ENCODE data around the gene PCSK7. TPM values are rescaled to one million over a fixed set of nuclear protein-coding genes. Genes with fewer than 3 reads are reported as not detected.

Gene PCSK7
- total and polyA plus RNA-seq, 10 of the 15 experiments (the other 5 are each of a cell fraction or from before 2014, with no cell fraction given): 5.5 to 81.5 (median 51.6) TPM

DNA sequence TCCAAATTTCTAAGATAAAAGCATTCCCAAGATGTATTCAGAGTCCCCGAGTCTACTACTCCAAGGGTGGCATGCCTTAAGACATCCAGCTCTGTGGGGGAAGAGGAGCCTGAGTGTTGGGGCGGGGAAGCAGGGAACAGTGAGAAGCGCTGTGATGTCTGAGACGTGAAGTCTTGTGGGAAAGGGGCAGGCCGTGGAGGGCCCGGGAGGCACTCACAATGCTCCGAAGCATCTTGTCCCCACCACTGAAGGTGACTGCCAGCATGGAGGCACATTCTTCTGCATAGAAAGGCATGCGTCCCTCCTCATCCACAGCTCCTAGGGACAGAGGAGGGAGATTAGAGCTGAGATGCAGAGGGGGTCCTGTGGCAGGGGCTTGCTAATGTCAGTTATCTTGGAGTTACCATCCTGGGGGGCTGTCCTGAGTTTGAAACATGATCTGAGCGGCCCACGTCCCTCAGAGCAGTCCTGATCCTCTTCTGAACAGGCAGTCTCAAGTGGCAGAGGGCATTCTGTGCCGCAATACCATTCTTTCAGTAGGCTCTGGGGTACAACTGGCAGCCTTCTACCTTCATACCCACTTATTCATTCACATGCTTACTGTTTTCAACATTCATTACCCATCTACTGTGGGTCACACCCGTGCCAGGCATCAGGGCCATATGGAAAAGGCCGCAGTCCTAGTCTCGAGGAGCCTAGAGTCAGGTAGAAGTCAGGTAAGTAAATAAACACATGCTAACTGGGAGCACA lies 8.7 kb downstream of the PCSK7 start:
- Histone ChIP-seq H3K79me2 (ENCODE audit: control insufficient read depth, insufficient read depth, low read length) (no peaks in the 10 kb centered on the region), H3K4me2 (ENCODE audit: control insufficient read depth, insufficient read depth) (no peak overlapping the region), H3K9me3 (replicated peaks; ENCODE audit: control insufficient read depth, insufficient read depth, low read length) (no peaks in the 10 kb centered on the region), H4K20me1 (ENCODE audit: control insufficient read depth, insufficient read depth) (no peaks in the 10 kb centered on the region; the same call in 1 of the 2 replicates), H3K9ac (ENCODE audit: control insufficient read depth, insufficient read depth, low read length) (no peak overlapping the region), H3K4me1 (ENCODE audit: control insufficient read depth, insufficient read depth, low read length) (no peaks in the 10 kb centered on the region), H2AFZ (ENCODE audit: control insufficient read depth, low read depth, low read length) (no peak overlapping the region), H3K27ac (ENCODE audit: control insufficient read depth, insufficient read depth) (no peak overlapping the region), H3K4me3 (no peak overlapping the region), H3K36me3 (ENCODE audit: control insufficient read depth in 2 of 2, insufficient read depth in 2 of 2, low read length in 1 of 2) (peaks cover 42 to 44% of the 10 kb centered on the region in 2 experiments; a peak in 3 of 4 replicates), H3K27me3 (replicated peaks in 1 of 2; ENCODE audit: control insufficient read depth in 2 of 2, insufficient read depth in 2 of 2, low read length in 1 of 2) (no peaks in the 10 kb centered on the region)
- BruUV-seq (replicated peaks): no TSS peak
- ChIA-PET SMC1A (ENCODE audit: uncharacterized antibody, unreplicated experiment) (interaction anchor here (0.7 to 12.2 kb wide), 2 partner anchors 40 to 42 kb away, joined by 3 to 187 read pairs; partner anchors contain the start of gene SIDT2), RAD21 (ENCODE audit: unreplicated experiment) (no interaction called here), POLR2A (no interaction called here), CTCF (interaction anchor here (4.4 to 17.3 kb wide), 2 partner anchors 42 to 118 kb away, joined by 26 to 422 read pairs; partner anchors contain the start of gene SIDT2)
- DNase-seq (ENCODE audit: low read depth, low spot score) (no peak), FAIRE-seq (no peak), ATAC-seq (no peak)
- WGBS (ENCODE audit: insufficient coverage, insufficient replicate concordance, low lambda C conversion rate, missing lambda C conversion rate): 95% methylated on average over 14 of the region's 14 CpGs
- TF ChIP-seq, protein P1, sequence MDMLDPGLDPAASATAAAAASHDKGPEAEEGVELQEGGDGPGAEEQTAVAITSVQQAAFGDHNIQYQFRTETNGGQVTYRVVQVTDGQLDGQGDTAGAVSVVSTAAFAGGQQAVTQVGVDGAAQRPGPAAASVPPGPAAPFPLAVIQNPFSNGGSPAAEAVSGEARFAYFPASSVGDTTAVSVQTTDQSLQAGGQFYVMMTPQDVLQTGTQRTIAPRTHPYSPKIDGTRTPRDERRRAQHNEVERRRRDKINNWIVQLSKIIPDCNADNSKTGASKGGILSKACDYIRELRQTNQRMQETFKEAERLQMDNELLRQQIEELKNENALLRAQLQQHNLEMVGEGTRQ (IDR thresholded peaks at IDR 0.05; ENCODE audit: borderline replicate concordance, low read depth, low read length): no peak
- TF ChIP-seq RFX5 (IDR thresholded peaks at IDR 0.05; ENCODE audit: low read depth, low read length): no peak
- TF ChIP-seq SREBF1 (IDR thresholded peaks at IDR 0.05; ENCODE audit: low read length): no peak
- no peak for TF ChIP-seq MYB (IDR thresholded peaks at IDR 0.05; ENCODE audit: borderline replicate concordance, low read depth, low read length)
- TF ChIP-seq POLR2A (IDR thresholded peaks at IDR 0.05; ENCODE audit: low read depth, low read length): 0 out of 2 replicates have a peak, but pooled peaks have one; percentile 2
- intact Hi-C loops (cut with micrococcal nuclease; ENCODE audit: unreplicated experiment) (no loop called here), in situ Hi-C loops (cut with MboI) (no loop called here)

Measured in GM12878 (cell line).